Mesendoderm (in vitro differentiated cells): ENCODE data around the gene RMDN2.

Experiments
- DNase-seq: peaks from one replicate; pipeline ENCODE4 v3.0.0; 2013
- H2AK5ac ChIP-seq: 2 replicates; pipeline ENCODE4 v1.6.1; 2013; ENCODE audit warnings: low read length, inconsistent platforms
- H2BK120ac ChIP-seq: 2 replicates; pipeline ENCODE4 v1.6.1; 2013; ENCODE audit warnings: low read depth, mild to moderate bottlenecking, low read length, moderate library complexity, mixed read lengths
- H2BK15ac ChIP-seq: replicated peaks from 2 replicates; pipeline ENCODE4 v1.6.1; 2013; ENCODE audit warnings: low read depth, mild to moderate bottlenecking, moderate library complexity
- H2BK5ac ChIP-seq: 2 replicates; pipeline ENCODE4 v1.6.1; 2013; ENCODE audit warnings: low read length, inconsistent platforms
- H3K18ac ChIP-seq: 2 replicates; pipeline ENCODE4 v1.6.1; 2013; ENCODE audit warnings: mild to moderate bottlenecking, low read length, mixed read lengths
- H3K23ac ChIP-seq: one replicate; pipeline ENCODE4 v1.6.1; 2013; ENCODE audit warnings: low read length
- H3K27ac ChIP-seq: 2 replicates; pipeline ENCODE4 v1.5.1; 2013; ENCODE audit warnings: low read depth, mild to moderate bottlenecking, inconsistent platforms, low read length, moderate library complexity
- H3K27me3 ChIP-seq: 2 replicates; pipeline ENCODE4 v1.6.1; 2013; ENCODE audit warnings: low read length, control low read depth, mild to moderate bottlenecking, inconsistent platforms; ENCODE audit not compliant: insufficient read depth, poor library complexity
- H3K36me3 ChIP-seq: 2 replicates; pipeline ENCODE4 v1.6.1; 2013; ENCODE audit warnings: low read length, inconsistent platforms; ENCODE audit not compliant: control insufficient read depth, insufficient read depth
- H3K4ac ChIP-seq: one replicate; pipeline ENCODE4 v1.6.1; 2013; ENCODE audit warnings: low read depth, mild to moderate bottlenecking, low read length, moderate library complexity
- H3K4me1 ChIP-seq: 2 replicates; pipeline ENCODE4 v1.6.1; 2013; ENCODE audit warnings: low read depth, low read length, inconsistent platforms; ENCODE audit not compliant: control insufficient read depth
- H3K4me2 ChIP-seq: 2 replicates; pipeline ENCODE4 v1.6.1; 2013; ENCODE audit warnings: low read length
- H3K4me3 ChIP-seq: 2 replicates; pipeline ENCODE4 v1.5.1; 2013; ENCODE audit warnings: mild to moderate bottlenecking, low read length
- H3K56ac ChIP-seq: one replicate; pipeline ENCODE4 v1.6.1; 2013; ENCODE audit warnings: low read length
- H3K79me1 ChIP-seq: 2 replicates; pipeline ENCODE4 v1.6.1; 2013; ENCODE audit warnings: low read length, inconsistent platforms
- H3K79me2 ChIP-seq: 2 replicates; pipeline ENCODE4 v1.6.1; 2013; ENCODE audit warnings: mild to moderate bottlenecking, low read length; ENCODE audit not compliant: control insufficient read depth, insufficient read depth
- H3K9ac ChIP-seq: 2 replicates; pipeline ENCODE4 v1.6.1; 2013; ENCODE audit warnings: low read length, inconsistent platforms
- H4K5ac ChIP-seq: one replicate; pipeline ENCODE4 v1.6.1; 2013; ENCODE audit warnings: low read length
- H4K8ac ChIP-seq: one replicate; pipeline ENCODE4 v1.6.1; 2013; ENCODE audit warnings: low read depth, mild to moderate bottlenecking, control low read depth, low read length, moderate library complexity
- WGBS: extraction: QIAGEN DNeasy Blood & Tissue Kit; methylation state at CpG from one replicate; pipeline ENCODE4 v1.1.7; 2013; ENCODE audit warnings: low lambda C conversion rate, missing lambda C conversion rate; ENCODE audit not compliant: insufficient coverage; ENCODE audit errors: extremely low coverage; 5-methylcytosine and 5-hydroxymethylcytosine counted together

Gene RMDN2

GRCh38 chr2:37912056-37912455 lies 13.0 kb upstream of the RMDN2 start:
- Histone ChIP-seq H3K4me1 (no peaks in the 10 kb centered on the region), H4K8ac (no peak overlapping the region), H3K4me2 (no peak overlapping the region), H3K4ac (no peak overlapping the region), H3K18ac (no peak overlapping the region), H3K4me3 (no peak overlapping the region), H3K23ac (no peak overlapping the region), H3K9ac (no peak overlapping the region), H4K5ac (no peak overlapping the region), H3K27me3 (no peaks in the 10 kb centered on the region), H3K56ac (no peak overlapping the region), H2BK120ac (no peak overlapping the region), H3K27ac (no peak overlapping the region), H2BK15ac (no peak overlapping the region), H3K79me1 (no peaks in the 10 kb centered on the region), H3K36me3 (no peaks in the 10 kb centered on the region), H2AK5ac (no peak overlapping the region), H2BK5ac (no peak overlapping the region), H3K79me2 (no peaks in the 10 kb centered on the region)
- WGBS, result no CpG with 5 or more reads among the region's 1 CpG
- DNase-seq, result no peak

- Histone ChIP-seq H4K5ac (no peak overlapping the region), H3K79me2 (no peaks in the 10 kb centered on the region), H3K56ac (no peak overlapping the region), H3K23ac (no peak overlapping the region), H4K8ac (no peak overlapping the region), H2BK5ac (no peak overlapping the region), H3K27ac (no peak overlapping the region), H2BK15ac (no peak overlapping the region), H2BK120ac (no peak overlapping the region), H3K4me2 (no peak overlapping the region), H3K4ac (no peak overlapping the region), H3K79me1 (no peaks in the 10 kb centered on the region), H3K9ac (no peak overlapping the region), H3K36me3 (no peaks in the 10 kb centered on the region), H3K27me3 (no peaks in the 10 kb centered on the region), H2AK5ac (no peak overlapping the region), H3K4me1 (no peaks in the 10 kb centered on the region), H3K18ac (no peak overlapping the region), H3K4me3 (no peak overlapping the region)
- no CpG with 5 or more reads among the region's 2 CpGs for WGBS
- DNase-seq, result no peak
Observed at GRCh38 chr2:37912616-37913015, 12.5 kb upstream of the RMDN2 start.

GRCh38 chr2:37914340-37914739 lies 10.7 kb upstream of the RMDN2 start:
- no peak overlapping the region for H2BK15ac ChIP-seq
- no peak overlapping the region for H3K9ac ChIP-seq
- H3K36me3 ChIP-seq, result no peaks in the 10 kb centered on the region
- H3K27ac ChIP-seq, result no peak overlapping the region
- no peak overlapping the region for H3K4me3 ChIP-seq
- H3K27me3 ChIP-seq, result no peaks in the 10 kb centered on the region
- H3K4me2 ChIP-seq, result no peak overlapping the region
- no peak overlapping the region for H3K18ac ChIP-seq
- no peak overlapping the region for H2BK5ac ChIP-seq
- no peaks in the 10 kb centered on the region for H3K4me1 ChIP-seq
- no peak overlapping the region for H4K5ac ChIP-seq
- no CpG with 5 or more reads among the region's 5 CpGs for WGBS
- H2AK5ac ChIP-seq, result no peak overlapping the region
- no peak for DNase-seq
- H4K8ac ChIP-seq, result no peak overlapping the region
- H3K79me1 ChIP-seq, result no peaks in the 10 kb centered on the region
- no peak overlapping the region for H3K23ac ChIP-seq
- H3K4ac ChIP-seq, result no peak overlapping the region
- no peaks in the 10 kb centered on the region for H3K79me2 ChIP-seq
- no peak overlapping the region for H3K56ac ChIP-seq
- H2BK120ac ChIP-seq, result no peak overlapping the region

GRCh38 chr2:37915773-37916172 lies 9.3 kb upstream of the RMDN2 start:
- Histone ChIP-seq H3K23ac (no peak overlapping the region), H4K5ac (no peak overlapping the region), H2BK15ac (no peak overlapping the region), H3K4me3 (no peak overlapping the region), H3K79me1 (no peaks in the 10 kb centered on the region), H3K36me3 (no peaks in the 10 kb centered on the region), H3K4me2 (no peak overlapping the region), H3K79me2 (no peaks in the 10 kb centered on the region), H3K4me1 (no peaks in the 10 kb centered on the region), H2BK120ac (no peak overlapping the region), H2BK5ac (no peak overlapping the region), H3K56ac (no peak overlapping the region), H3K27me3 (no peaks in the 10 kb centered on the region), H3K18ac (no peak overlapping the region), H4K8ac (no peak overlapping the region), H3K4ac (no peak overlapping the region), H3K27ac (no peak overlapping the region), H2AK5ac (no peak overlapping the region), H3K9ac (no peak overlapping the region)
- no CpG with 5 or more reads among the region's 5 CpGs for WGBS
- no peak for DNase-seq

- Histone ChIP-seq H3K79me1 (no peaks in the 10 kb centered on the region), H3K4me2 (no peak overlapping the region), H2BK15ac (no peak overlapping the region), H4K8ac (no peak overlapping the region), H3K9ac (no peak overlapping the region), H2BK120ac (no peak overlapping the region), H3K27me3 (no peaks in the 10 kb centered on the region), H3K23ac (no peak overlapping the region), H3K36me3 (no peaks in the 10 kb centered on the region), H4K5ac (no peak overlapping the region), H3K4me1 (no peaks in the 10 kb centered on the region), H3K79me2 (no peaks in the 10 kb centered on the region), H3K27ac (no peak overlapping the region), H3K4me3 (no peak overlapping the region), H2BK5ac (no peak overlapping the region), H3K18ac (no peak overlapping the region), H3K4ac (no peak overlapping the region), H3K56ac (no peak overlapping the region), H2AK5ac (no peak overlapping the region)
- no CpG with 5 or more reads among the region's 3 CpGs for WGBS
- DNase-seq, result no peak
Observed at GRCh38 chr2:37916512-37917082, 8.5 kb upstream of the RMDN2 start.
